H1 (cell line): ENCODE data around the gene MAML3. TPM values are rescaled to one million over a fixed set of nuclear protein-coding genes. Genes with fewer than 3 reads are reported as not detected.
A peak's percentile ranks its signal among the peaks of the same experiment; 100 is the strongest.

Experiments used
- CTCF ChIA-PET: fragments of 300-600 bp; sonication (Branson Sonifier 250); formaldehyde crosslinking; loops from one replicate; lab custom pipeline; 2021; ENCODE audit not compliant: partially characterized antibody; lab: Charles Lee
- POLR2A ChIA-PET: fragments of 300-600 bp; sonication (Branson Sonifier 250); formaldehyde crosslinking; loops from one replicate; lab custom pipeline; 2021; ENCODE audit warnings: inconsistent platforms; ENCODE audit not compliant: partially characterized antibody; lab: Charles Lee
- DNase-seq, 2 experiments: peaks; one replicate each; pipeline versions ENCODE4 v3.0.0 to v3.0.0-alpha.2; 2010 to 2022; ENCODE audit warnings: low spot score in 2 of 2, low read depth in 1 of 2, mixed read lengths in 1 of 2
- FAIRE-seq: peaks from 2 replicates; lab custom pipeline; 2011; peaks lifted over from hg19 to GRCh38; lab: Jason Lieb, UNC
- H2AFZ ChIP-seq: 2 replicates; pipeline ENCODE4 v1.8.1; 2012; ENCODE audit warnings: low read length, inconsistent platforms
- H2AK5ac ChIP-seq: 2 replicates; pipeline ENCODE4 v1.6.1; 2013; ENCODE audit warnings: low read depth, low read length
- H2BK120ac ChIP-seq: replicated peaks from 2 replicates; pipeline ENCODE3; 2013; ENCODE audit warnings: low read depth, low read length, inconsistent platforms
- H2BK12ac ChIP-seq: 2 replicates; pipeline ENCODE4 v1.6.1; 2013; ENCODE audit warnings: low read depth, low read length
- H2BK15ac ChIP-seq: 2 replicates; pipeline ENCODE4 v1.6.1; 2013; ENCODE audit warnings: low read length
- H2BK20ac ChIP-seq: 2 replicates; pipeline ENCODE4 v1.6.1; 2013; ENCODE audit warnings: low read length
- H2BK5ac ChIP-seq: 2 replicates; pipeline ENCODE4 v1.6.1; 2013; ENCODE audit warnings: low read depth, low read length
- H3K14ac ChIP-seq: 2 replicates; pipeline ENCODE4 v1.6.1; 2013; ENCODE audit warnings: inconsistent platforms; ENCODE audit not compliant: insufficient read length
- H3K18ac ChIP-seq: 2 replicates; pipeline ENCODE4 v1.6.1; 2013; ENCODE audit warnings: low read length; ENCODE audit errors: extremely low read depth
- H3K23ac ChIP-seq: 2 replicates; pipeline ENCODE4 v1.6.1; 2013; ENCODE audit warnings: inconsistent platforms; ENCODE audit not compliant: insufficient read length
- H3K23me2 ChIP-seq: 2 replicates; pipeline ENCODE4 v1.6.1; 2013; ENCODE audit warnings: low read depth, low read length
- H3K27ac ChIP-seq: 2 replicates; pipeline ENCODE4 v1.6.1; 2011; ENCODE audit warnings: low read depth, low read length, inconsistent platforms
- H3K27me3 ChIP-seq, 4 experiments: replicated peaks in 1 of 4; 1 replicate in 1 of 4; 2 replicates in 3 of 4; pipeline versions ENCODE4 v1.6.1 to v1.8.1; 2011 to 2013; ENCODE audit warnings: low read length in 3 of 4, mild to moderate bottlenecking in 3 of 4, inconsistent platforms in 2 of 4, mixed read lengths in 2 of 4, moderate library complexity in 1 of 4; ENCODE audit not compliant: control insufficient read depth in 3 of 4, insufficient read depth in 3 of 4; ENCODE audit errors: extremely low read depth in 1 of 4
- H3K36me3 ChIP-seq, 4 experiments: 2 replicates each; pipeline versions ENCODE4 v1.6.1 to v1.8.1; 2011 to 2013; ENCODE audit warnings: mild to moderate bottlenecking in 4 of 4, low read length in 3 of 4, moderate library complexity in 2 of 4, control low read depth in 1 of 4, inconsistent platforms in 1 of 4; ENCODE audit not compliant: insufficient read depth in 4 of 4, control insufficient read depth in 2 of 4
- H3K4ac ChIP-seq: replicated peaks from 2 replicates; pipeline ENCODE3; 2013; ENCODE audit warnings: low read length, low read depth, mixed read lengths, inconsistent platforms; ENCODE audit not compliant: insufficient read length
- H3K4me1 ChIP-seq, 4 experiments: replicated peaks in 1 of 4; 1 replicate in 1 of 4; 2 replicates in 3 of 4; pipeline versions ENCODE4 v1.6.1 to v1.8.1; 2011 to 2013; ENCODE audit warnings: low read length in 3 of 4, inconsistent platforms in 2 of 4, mixed read lengths in 1 of 4; ENCODE audit not compliant: insufficient read depth in 4 of 4, control insufficient read depth in 3 of 4
- H3K4me2 ChIP-seq, 2 experiments: 2 replicates each; pipeline versions ENCODE4 v1.6.1 to v1.8.1; 2011 to 2013; ENCODE audit warnings: low read depth in 2 of 2, low read length in 2 of 2, control low read depth in 1 of 2, inconsistent platforms in 1 of 2, mild to moderate bottlenecking in 1 of 2; ENCODE audit not compliant: insufficient read depth in 1 of 2
- H3K4me3 ChIP-seq, 4 experiments: fragments of 200-600, 300-600 bp in 1 of 4; sonication (generic), shearing (Covaris generic), sonication (Bioruptor Twin) in 1 of 4; 2 replicates each; pipeline versions ENCODE4 v1.5.1 to v1.8.1; 2011 to 2016; ENCODE audit warnings: low read length in 4 of 4, low read depth in 3 of 4, control low read depth in 2 of 4, inconsistent platforms in 2 of 4, mild to moderate bottlenecking in 2 of 4, mixed read lengths in 1 of 4, moderate library complexity in 1 of 4; ENCODE audit not compliant: insufficient read depth in 2 of 4; ENCODE audit errors: extremely low read depth in 1 of 4
- H3K56ac ChIP-seq: replicated peaks from 2 replicates; pipeline ENCODE3; 2013; ENCODE audit warnings: low read depth, mild to moderate bottlenecking, mixed read lengths, low read length, inconsistent platforms; ENCODE audit not compliant: insufficient read length
- H3K79me1 ChIP-seq: 2 replicates; pipeline ENCODE4 v1.6.1; 2013; ENCODE audit warnings: low read depth, low read length, control low read depth
- H3K79me2 ChIP-seq, 2 experiments: 2 replicates each; pipeline versions ENCODE4 v1.6.1 to v1.8.1; 2012 to 2013; ENCODE audit warnings: low read length in 2 of 2, mild to moderate bottlenecking in 2 of 2, inconsistent platforms in 1 of 2; ENCODE audit not compliant: insufficient read depth in 2 of 2, control insufficient read depth in 1 of 2
- H3K9ac ChIP-seq, 4 experiments: replicated peaks in 1 of 4; 1 replicate in 1 of 4; 2 replicates in 3 of 4; pipeline versions ENCODE4 v1.6.1 to v1.8.1; 2011 to 2013; ENCODE audit warnings: low read depth in 3 of 4, low read length in 3 of 4, control low read depth in 2 of 4, mild to moderate bottlenecking in 2 of 4, moderate library complexity in 2 of 4, inconsistent platforms in 1 of 4; ENCODE audit errors: extremely low read depth in 1 of 4
- H3K9me3 ChIP-seq, 2 experiments: 2 replicates each; pipeline versions ENCODE4 v1.6.1 to v1.8.1; 2012 to 2013; ENCODE audit warnings: mild to moderate bottlenecking in 2 of 2, moderate library complexity in 2 of 2, control low read depth in 1 of 2, inconsistent platforms in 1 of 2, low read depth in 1 of 2, low read length in 1 of 2, mixed read lengths in 1 of 2; ENCODE audit not compliant: insufficient read depth in 2 of 2
- H4K20me1 ChIP-seq, 2 experiments: replicated peaks in 1 of 2; 2 replicates each; pipeline versions ENCODE3 to v1.8.1; 2011 to 2013; ENCODE audit warnings: inconsistent platforms in 2 of 2, low read length in 2 of 2, mild to moderate bottlenecking in 1 of 2; ENCODE audit not compliant: insufficient read depth in 2 of 2, control insufficient read depth in 1 of 2
- H4K5ac ChIP-seq: 2 replicates; pipeline ENCODE4 v1.6.1; 2013; ENCODE audit warnings: low read length, low read depth, mixed read lengths, inconsistent platforms; ENCODE audit not compliant: insufficient read length
- H4K8ac ChIP-seq: 2 replicates; pipeline ENCODE4 v1.8.0; 2013; ENCODE audit warnings: mild to moderate bottlenecking, moderate library complexity, low read length, inconsistent platforms; ENCODE audit not compliant: insufficient read depth; ENCODE audit errors: extremely low read depth
- H4K91ac ChIP-seq: replicated peaks from 2 replicates; pipeline ENCODE3; 2013; ENCODE audit warnings: low read length, mixed read lengths, inconsistent platforms; ENCODE audit not compliant: insufficient read length
- CBX8 ChIP-seq: fragments of 300-800, 300-1000 bp; sonication (generic); IDR thresholded peaks from 2 replicates; pipeline ENCODE4 v1.7.1; 2016; ENCODE audit warnings: low read depth, low read length, borderline replicate concordance
- E2F6 ChIP-seq: IDR thresholded peaks from 2 replicates; pipeline ENCODE4 v1.6.1; 2012; ENCODE audit warnings: inconsistent platforms
- WGBS, 2 experiments: shearing (Covaris generic) in 1 of 2; methylation state at CpG; one replicate each; pipeline versions ENCODE4 v1.1.6 to v1.1.7; 2013 to 2015; ENCODE audit warnings: low lambda C conversion rate in 2 of 2, mixed read lengths in 2 of 2, inconsistent platforms in 1 of 2, low coverage in 1 of 2, missing lambda C conversion rate in 1 of 2; ENCODE audit not compliant: insufficient replicate concordance in 2 of 2, insufficient coverage in 1 of 2, insufficient read length in 1 of 2; ENCODE audit errors: extremely low coverage in 1 of 2, missing lambda C conversion rate in 1 of 2; 5-methylcytosine and 5-hydroxymethylcytosine counted together
- polyA plus RNA-seq, 7 experiments: library from polyadenylated mRNA; depleted of rRNA in 3 of 7; stranded (reverse) in 5 of 7; unstranded in 2 of 7; fragments of >200 nt in 5 of 7; fragments of 200-250 nt in 2 of 7; gene quantifications; 1 replicate in 5 of 7; 2 replicates in 1 of 7; 4 replicates in 1 of 7; pipeline versions ENCODE4 v1.2.1 to v1.2.3, GENCODE V29; 2011 to 2013; ENCODE audit warnings: missing spikeins in 2 of 7, mixed read lengths in 2 of 7
- total RNA-seq: library from RNA; stranded (reverse); fragmentation: NEBNext Ultra II Directional; extraction: Animal tissue kit (Norgen Biotek cat#: 25700); gene quantifications from 2 replicates; pipeline ENCODE4 v1.2.1, GENCODE V29; 2021

The MAML3 gene
- total and polyA plus RNA-seq, 2 of the 8 experiments (the other 6 are each of a cell fraction or from before 2014, with no cell fraction given) = 2.1 to 5.7 TPM

GRCh38 chr4:139669890-139670289 lies 484.1 kb downstream of the MAML3 start:
- Histone ChIP-seq H2BK12ac (no peak overlapping the region), H3K4me3 (no peak overlapping the region), H4K5ac (no peak overlapping the region), H2BK20ac (no peak overlapping the region), H3K4ac (no peak overlapping the region), H3K4me2 (no peak overlapping the region), H3K27me3 (no peaks in the 10 kb centered on the region), H2AK5ac (no peak overlapping the region), H4K91ac (no peak overlapping the region), H3K14ac (no peak overlapping the region), H3K4me1 (peaks cover 0 to 9% (median 2%) of the 10 kb centered on the region in 4 experiments; a peak in 3 of 7 replicates), H2BK120ac (no peak overlapping the region), H3K23ac (no peak overlapping the region), H4K20me1 (no peaks in the 10 kb centered on the region), H3K18ac (no peak overlapping the region), H2BK15ac (no peak overlapping the region), H3K9ac (no peak overlapping the region), H4K8ac (no peak overlapping the region), H3K79me2 (no peaks in the 10 kb centered on the region), H3K36me3 (no peaks in the 10 kb centered on the region), H3K27ac (no peak overlapping the region), H3K56ac (no peak overlapping the region), H3K79me1 (no peaks in the 10 kb centered on the region), H3K9me3 (no peaks in the 10 kb centered on the region), H3K23me2 (peaks cover 2% of the 10 kb centered on the region; the same call in 1 of the 2 replicates), H2AFZ (no peak overlapping the region), H2BK5ac (no peak overlapping the region)
- ChIA-PET CTCF (interaction anchor here (0.7 to 21.5 kb wide), 5 partner anchors 13 to 80 kb away, joined by 3 to 239 read pairs (median 4); no protein-coding TSS in a partner anchor), POLR2A (interaction anchor here (0.6 kb wide), 1 partner anchor 342 kb away, joined by 3 read pairs; no protein-coding TSS in a partner anchor)
- 75% methylated on average over 6 of the region's 6 CpGs; no CpG with 5 or more reads in 1 of the 2 experiments for WGBS, 2 experiments
- FAIRE-seq = no peak
- no peak for DNase-seq
- peak; percentile 48; the same call in 1 of the 2 replicates for TF ChIP-seq E2F6
- TF ChIP-seq CBX8 = no peak
- TF ChIP-seq, all 59 proteins: peak for 1
